Small intestine (tissue), 7 donors: ENCODE results near the gene SCTR. TPM values are rescaled to one million over a fixed set of nuclear protein-coding genes. Genes with fewer than 3 reads are reported as not detected.

Source experiments
- DNase-seq, 2 donors: peaks; one replicate each; pipeline versions ENCODE4 v3.0.0 to v3.0.0-alpha.2; 2013
- FAIRE-seq: peaks from 2 replicates; lab custom pipeline; 2012; peaks lifted over from hg19 to GRCh38; lab: Jason Lieb, UNC
- H3K27ac ChIP-seq, 3 donors: one replicate each; pipeline ENCODE4 v1.5.1; 2013; ENCODE audit warnings: low read length in 2 of 3, mild to moderate bottlenecking in 2 of 3, control low read depth in 1 of 3, inconsistent platforms in 1 of 3, low read depth in 1 of 3, moderate library complexity in 1 of 3
- H3K27me3 ChIP-seq, 3 donors: one replicate each; pipeline ENCODE4 v1.6.1; 2013; ENCODE audit warnings: low read length in 3 of 3, inconsistent platforms in 1 of 3; ENCODE audit not compliant: control insufficient read depth in 3 of 3, insufficient read depth in 3 of 3
- H3K36me3 ChIP-seq, 3 donors: one replicate each; pipeline ENCODE4 v1.6.1; 2013; ENCODE audit warnings: low read length in 3 of 3, inconsistent platforms in 1 of 3, low read depth in 1 of 3, mild to moderate bottlenecking in 1 of 3, moderate library complexity in 1 of 3; ENCODE audit not compliant: control insufficient read depth in 3 of 3, insufficient read depth in 2 of 3
- H3K4me1 ChIP-seq, 3 donors: one replicate each; pipeline ENCODE4 v1.6.1; 2013; ENCODE audit warnings: low read length in 2 of 3, inconsistent platforms in 1 of 3, low read depth in 1 of 3, mild to moderate bottlenecking in 1 of 3, moderate library complexity in 1 of 3; ENCODE audit not compliant: control insufficient read depth in 3 of 3, insufficient read depth in 2 of 3
- H3K4me3 ChIP-seq, 3 donors: one replicate each; pipeline ENCODE4 v1.5.1; 2013; ENCODE audit warnings: low read length in 3 of 3, control low read depth in 1 of 3, inconsistent platforms in 1 of 3, low read depth in 1 of 3, mild to moderate bottlenecking in 1 of 3, moderate library complexity in 1 of 3
- H3K9me3 ChIP-seq, 2 donors: one replicate each; pipeline ENCODE4 v1.6.1; 2013; ENCODE audit warnings: low read depth in 1 of 2, low read length in 1 of 2; ENCODE audit not compliant: control insufficient read depth in 2 of 2, insufficient read depth in 1 of 2
- WGBS, 3 donors: extraction: QIAGEN DNeasy Blood & Tissue Kit; methylation state at CpG; one replicate each; pipeline ENCODE4 v1.1.7; 2013; 5-methylcytosine and 5-hydroxymethylcytosine counted together
- polyA plus RNA-seq, 4 donors: library from polyadenylated mRNA; stranded (reverse) in 3 of 4; unstranded in 1 of 4; fragments of 200-250 nt in 3 of 4; fragments of 120-200 nt in 1 of 4; gene quantifications; one replicate each; pipeline versions ENCODE4 v1.2.1 to v1.2.3, GENCODE V29; 2013
- donor health status: healthy with polysubstance abuse.
- donor health status: control.
- donor health status: control.
- donor health status: Bipolar disorder and iron deficiency.
- donor health status: healthy.

The SCTR gene
- polyA plus RNA-seq, 4 donors: 15.0 to 48.8 (median 42.3) TPM

DNA sequence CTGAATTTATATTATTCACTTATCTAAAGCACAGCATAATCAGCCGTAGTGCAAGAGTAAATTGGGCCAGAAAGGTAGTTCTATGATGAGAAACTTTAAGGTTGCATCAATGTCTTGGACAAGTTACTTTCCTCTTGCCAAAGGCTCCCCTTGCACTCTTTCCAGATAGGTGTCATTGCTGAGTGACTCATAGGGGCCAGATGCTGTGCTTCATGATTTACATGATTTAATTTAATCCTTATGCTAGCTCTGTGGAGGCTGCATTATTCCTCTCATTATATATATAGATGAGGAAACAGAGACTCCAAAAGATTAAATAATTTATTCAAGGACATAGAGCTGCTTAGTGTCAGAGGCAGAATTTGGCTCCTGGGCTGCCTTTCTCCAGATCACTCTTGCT lies 25.0 kb upstream of the SCTR start:
- 22 to 55% (median 36%) methylated on average over 1 of the region's 1 CpG for WGBS, 3 donors
- Histone ChIP-seq H3K36me3 (peaks cover 0 to 19% (median 0%) of the 10 kb centered on the region in 3 donors), H3K4me3 (no peak overlapping the region), H3K27me3 (no peaks in the 10 kb centered on the region), H3K27ac (peak overlapping the region in 2 of 3 donors; percentile 39 to 97), H3K9me3 (no peaks in the 10 kb centered on the region), H3K4me1 (peaks cover 3 to 50% (median 8%) of the 10 kb centered on the region in 3 donors)
- DNase-seq (no peak), FAIRE-seq (no peak)

DNA sequence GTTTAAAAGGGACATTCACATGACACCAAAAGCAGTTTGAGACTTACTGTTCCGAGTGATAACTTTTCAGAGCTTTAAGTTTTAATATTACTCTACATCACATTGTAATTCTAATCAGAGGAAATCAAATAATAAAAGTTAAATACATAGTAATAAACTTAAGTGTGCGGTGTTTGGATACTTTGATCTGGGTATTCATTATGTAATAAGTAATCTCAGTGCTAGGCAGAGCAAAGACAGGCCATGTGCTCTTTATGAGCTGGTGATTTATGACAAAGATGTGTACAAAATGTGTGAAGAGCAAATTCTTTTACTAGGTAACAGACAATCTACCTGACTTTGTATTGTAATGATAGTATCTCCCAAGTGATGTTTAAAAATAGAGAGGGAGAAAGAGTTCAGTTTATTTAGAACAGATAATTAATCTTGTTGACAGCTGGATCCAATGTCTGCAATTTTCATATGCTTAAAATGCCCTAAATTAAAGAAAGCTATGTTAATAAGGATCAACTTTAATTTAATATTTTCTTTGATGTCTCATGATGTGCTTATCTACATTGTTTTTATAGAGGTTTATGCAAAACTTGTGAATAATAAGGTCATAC lies 24.3 kb upstream of the SCTR start:
- Histone ChIP-seq H3K27ac (peak overlapping the region in 1 of 3 donors; percentile 97), H3K4me1 (peaks cover 3 to 50% (median 8%) of the 10 kb centered on the region in 3 donors), H3K9me3 (no peaks in the 10 kb centered on the region), H3K4me3 (no peak overlapping the region), H3K27me3 (no peaks in the 10 kb centered on the region), H3K36me3 (peaks cover 0 to 19% (median 0%) of the 10 kb centered on the region in 3 donors)
- WGBS, 3 donors: 17 to 62% (median 29%) methylated on average over 2 of the region's 2 CpGs
- DNase-seq: peak; percentile 71 to 79
- no peak for FAIRE-seq

DNA sequence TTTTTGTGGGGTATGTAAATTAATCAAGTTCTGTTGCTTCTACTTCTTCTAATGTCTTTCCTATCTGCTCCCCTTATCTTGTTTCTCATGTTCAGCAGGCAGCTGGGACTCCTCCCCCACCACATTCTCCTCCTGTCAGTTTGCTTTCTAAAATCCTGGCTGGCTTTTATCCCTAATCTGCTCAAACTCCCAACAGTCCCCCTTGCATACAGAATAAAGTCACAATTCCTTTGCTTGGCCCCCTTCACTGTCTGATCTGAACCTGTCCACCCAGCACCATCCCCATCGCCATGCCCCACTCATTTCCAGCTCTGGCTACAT lies 22.1 kb upstream of the SCTR start:
- Histone ChIP-seq H3K27ac (peak overlapping the region in 1 of 3 donors; percentile 97), H3K9me3 (no peaks in the 10 kb centered on the region), H3K36me3 (peaks cover 0 to 16% (median 0%) of the 10 kb centered on the region in 3 donors), H3K4me1 (peaks cover 3 to 68% (median 10%) of the 10 kb centered on the region in 3 donors), H3K4me3 (no peak overlapping the region), H3K27me3 (no peaks in the 10 kb centered on the region)
- DNase-seq (no peak), FAIRE-seq (no peak)
- WGBS, 3 donors: 9 to 64% (median 39%) methylated on average over 1 of the region's 1 CpG

DNA sequence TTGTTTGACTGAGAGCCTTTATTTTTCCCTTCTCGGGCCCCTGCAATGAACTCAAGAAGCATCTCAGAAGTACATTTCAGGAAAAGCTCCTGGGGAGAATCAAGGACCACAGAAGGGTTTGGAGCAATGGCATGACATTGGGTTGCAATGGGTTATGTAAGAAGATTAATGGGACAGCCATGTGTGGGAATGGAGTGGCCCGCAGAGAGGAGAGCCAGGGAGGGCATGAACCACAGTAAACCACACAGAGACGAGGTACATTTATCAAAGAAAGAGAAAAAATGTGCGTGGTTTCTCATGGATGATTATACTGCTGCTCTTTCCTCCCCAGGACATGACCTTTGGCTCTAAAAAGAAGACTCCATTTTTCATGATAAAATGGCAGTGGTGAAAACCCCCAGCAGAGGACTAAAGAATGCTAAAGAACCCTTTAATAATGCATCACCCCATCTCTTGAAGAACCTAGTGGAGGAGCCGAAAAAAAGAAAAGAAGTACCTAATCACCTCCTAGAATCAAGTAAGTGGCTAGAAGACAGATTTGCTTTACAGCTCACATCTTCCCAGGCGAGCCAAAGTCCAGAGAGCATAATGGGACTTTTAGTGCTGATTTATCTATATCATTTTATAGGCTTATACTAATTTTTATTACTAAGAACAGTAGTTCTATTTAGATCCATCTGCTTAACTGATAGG lies 21.6 kb upstream of the SCTR start:
- Histone ChIP-seq H3K9me3 (no peaks in the 10 kb centered on the region), H3K4me1 (peaks cover 3 to 66% (median 10%) of the 10 kb centered on the region in 3 donors), H3K27me3 (no peaks in the 10 kb centered on the region), H3K36me3 (peaks cover 0 to 16% (median 0%) of the 10 kb centered on the region in 3 donors), H3K4me3 (no peak overlapping the region), H3K27ac (peak overlapping the region in 1 of 3 donors; percentile 97)
- FAIRE-seq (peak; percentile 5), DNase-seq (peak; percentile 77 to 85)
- 16 to 46% (median 37%) methylated on average over 6 of the region's 6 CpGs for WGBS, 3 donors

DNA sequence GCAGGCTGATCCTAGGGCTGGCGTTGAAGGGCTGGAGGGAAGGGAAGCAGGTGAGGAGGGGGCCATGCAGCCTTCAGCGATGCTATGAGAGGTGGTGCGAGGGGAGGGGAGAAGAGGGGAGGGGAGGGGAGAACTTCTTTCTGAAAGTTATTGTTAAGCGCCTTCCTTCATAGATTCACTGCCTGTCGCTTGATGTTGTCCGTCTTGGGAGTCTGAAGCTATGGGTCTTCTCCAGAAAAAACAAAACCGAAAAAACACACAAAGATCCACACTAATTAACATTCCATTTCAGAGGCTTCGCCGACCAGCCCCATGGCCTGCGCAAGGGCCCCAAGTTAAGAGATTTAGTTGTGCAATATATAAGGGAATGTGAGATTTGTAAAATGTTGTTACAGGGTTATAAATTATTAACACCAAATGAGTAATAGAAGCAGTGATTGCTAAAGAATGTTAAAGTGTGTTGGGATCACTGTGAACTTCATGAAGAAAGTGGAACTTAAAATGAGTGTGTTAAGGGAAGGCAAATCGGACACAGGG lies 20.7 kb upstream of the SCTR start:
- DNase-seq (peak; percentile 61 to 72), FAIRE-seq (no peak)
- Histone ChIP-seq H3K27me3 (no peaks in the 10 kb centered on the region), H3K9me3 (peaks cover 0 to 7% of the 10 kb centered on the region in 2 donors), H3K4me3 (peak overlapping the region in 2 of 3 donors; percentile 75 to 82), H3K27ac (peak overlapping the region; percentile 66 to 97 (median 85)), H3K4me1 (peaks cover 3 to 64% (median 10%) of the 10 kb centered on the region in 3 donors), H3K36me3 (peaks cover 0 to 15% (median 0%) of the 10 kb centered on the region in 3 donors)
- 11 to 41% (median 39%) methylated on average over 11 of the region's 11 CpGs for WGBS, 3 donors

DNA sequence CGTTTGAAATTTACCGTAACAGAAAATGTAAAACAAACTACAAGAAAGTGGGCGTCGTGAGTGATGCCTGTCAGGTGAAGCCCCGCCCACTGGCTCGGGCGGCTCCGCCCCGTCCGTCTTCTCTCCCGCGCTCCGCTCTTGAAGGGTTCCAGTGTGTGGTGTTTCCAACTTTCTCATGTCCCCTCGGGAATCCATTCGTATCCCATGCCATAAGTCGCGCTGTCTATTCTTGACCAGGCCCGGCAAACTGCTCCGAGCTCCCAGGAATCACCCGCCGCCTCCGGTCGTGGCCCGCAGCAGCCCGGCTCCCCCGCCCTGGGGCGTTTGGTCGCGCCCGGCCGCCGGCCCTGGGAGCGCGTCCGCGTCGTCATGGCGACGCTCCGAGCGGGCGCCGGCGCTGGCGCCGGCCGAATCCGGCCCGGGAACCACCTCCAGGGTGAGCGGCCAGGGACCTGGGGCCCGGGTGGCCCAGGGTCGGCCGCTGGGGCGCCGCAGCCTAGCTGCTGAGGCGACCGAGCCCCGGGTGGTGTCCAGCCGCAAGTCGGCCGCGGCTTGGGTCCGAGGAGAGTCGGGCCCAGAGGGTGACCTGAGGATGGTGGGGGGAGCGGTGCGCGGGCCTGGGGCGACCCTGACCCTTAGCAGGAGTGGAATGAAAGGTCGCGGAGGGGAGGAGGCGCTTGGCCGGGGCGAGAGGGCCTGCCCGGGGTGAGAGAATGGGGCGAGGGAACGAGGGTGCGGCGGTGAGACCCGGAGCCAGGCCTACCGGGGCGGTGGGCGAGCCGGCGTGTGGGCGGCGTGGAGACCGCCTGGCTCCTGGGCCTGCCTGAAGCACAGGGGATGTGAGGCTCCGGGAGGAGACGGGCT lies 20.0 kb upstream of the SCTR start, which contains the start of gene CFAP221:
CFAP221 (plus strand) TSS at position 375 of the 864 bp plus-strand sequence. CDS start 1,683 bp downstream, outside the sequence.
- Histone ChIP-seq H3K27me3 (no peaks in the 10 kb centered on the region), H3K27ac (peak within 1 kb of the TSS; percentile 66 to 97 (median 85)), H3K9me3 (peaks cover 0 to 12% of the 10 kb centered on the region in 2 donors), H3K4me3 (peak within 1 kb of the TSS; percentile 29 to 82 (median 75)), H3K4me1 (peaks cover 0 to 57% (median 5%) of the 10 kb centered on the region in 3 donors), H3K36me3 (peaks cover 0 to 8% (median 0%) of the 10 kb centered on the region in 3 donors)
- DNase-seq: peak; percentile 78 to 94
- WGBS, 3 donors: 1 to 2% (median 1%) methylated on average over 73 to 89 of the region's 89 CpGs
- no peak for FAIRE-seq

DNA sequence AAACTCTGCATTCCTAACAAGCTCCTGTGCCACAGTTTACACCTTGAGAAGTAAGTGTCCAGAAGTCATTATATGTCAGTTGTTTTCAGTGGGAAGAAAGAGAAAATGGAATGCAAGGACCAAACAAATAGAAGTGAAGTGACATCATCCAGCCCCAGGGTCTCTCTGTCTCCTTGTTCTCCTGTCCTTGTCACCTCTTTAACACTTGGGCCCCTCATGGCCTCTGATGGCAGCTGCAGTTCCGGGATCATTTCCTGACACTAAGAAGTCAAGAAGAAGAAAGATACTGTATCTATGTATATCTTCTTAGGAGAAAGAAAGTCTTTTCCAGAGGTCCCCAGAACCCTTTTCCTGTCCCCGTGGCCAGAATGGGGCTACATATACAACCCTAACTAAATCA lies 17.2 kb upstream of the SCTR start:
- no peak for DNase-seq
- H3K9me3 ChIP-seq: peaks cover 0 to 15% of the 10 kb centered on the region in 2 donors
- peaks cover 0 to 48% (median 6%) of the 10 kb centered on the region in 3 donors for H3K4me1 ChIP-seq
- H3K27me3 ChIP-seq: no peaks in the 10 kb centered on the region
- peak overlapping the region in 1 of 3 donors; percentile 97 for H3K27ac ChIP-seq
- WGBS, 3 donors: 79 to 92% (median 88%) methylated on average over 2 of the region's 2 CpGs
- no peaks in the 10 kb centered on the region for H3K36me3 ChIP-seq
- FAIRE-seq: no peak
- no peak overlapping the region for H3K4me3 ChIP-seq

DNA sequence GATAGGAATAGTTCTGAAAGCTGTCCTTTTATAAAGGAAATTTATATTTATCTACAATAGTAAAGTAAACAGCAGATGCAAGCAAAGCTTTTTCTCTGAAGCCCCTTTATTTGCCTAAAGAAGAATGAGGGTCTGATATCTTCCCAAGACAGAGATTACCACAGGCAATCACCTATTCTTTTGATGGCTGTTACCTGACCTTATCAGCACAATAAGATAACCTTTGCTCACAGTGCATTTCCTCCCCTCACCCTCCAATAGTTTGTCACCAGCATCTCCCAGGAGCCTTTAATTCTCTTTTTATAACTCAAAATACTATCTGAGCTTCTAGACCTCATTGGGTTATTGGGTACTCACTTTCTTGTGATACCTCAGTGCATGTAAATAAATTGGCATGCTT lies 13.5 kb upstream of the SCTR start:
- no peaks in the 10 kb centered on the region for H3K27me3 ChIP-seq
- FAIRE-seq (no peak), DNase-seq (no peak)
- H3K4me1 ChIP-seq: peaks cover 0 to 43% (median 4%) of the 10 kb centered on the region in 3 donors
- H3K36me3 ChIP-seq: peaks cover 0 to 4% (median 0%) of the 10 kb centered on the region in 3 donors
- H3K9me3 ChIP-seq: peaks cover 1 to 35% of the 10 kb centered on the region in 2 donors
- no peak overlapping the region for H3K4me3 ChIP-seq
- H3K27ac ChIP-seq: peak overlapping the region in 1 of 3 donors; percentile 92
